NCI-H345 (cell line): ENCODE measurements around the gene INSR.

Source experiments
- DNase-seq: peaks from one replicate; lab custom pipeline; 2025; lab: John Stamatoyannopoulos, UW

INSR gene

GRCh38 chr19:7295912-7296536 lies 1.8 kb upstream of the INSR start:
- DNase-seq = no peak

- peak; percentile 83 for DNase-seq
Measured at GRCh38 chr19:7294558-7295212, 471 bp upstream of the INSR start.

GRCh38 chr19:7292950-7293761 lies 1.1 kb downstream of the INSR start:
- peak; percentile 8 for DNase-seq

GRCh38 chr19:7292352-7292949 lies 1.8 kb downstream of the INSR start:
- DNase-seq = no peak

- no peak for DNase-seq
Measured at GRCh38 chr19:7288977-7289376, 5.2 kb downstream of the INSR start.

- DNase-seq = no peak
Measured at GRCh38 chr19:7288131-7288530, 6.1 kb downstream of the INSR start.

- DNase-seq = no peak
Measured at GRCh38 chr19:7287722-7288121, 6.5 kb downstream of the INSR start.

GRCh38 chr19:7280940-7281666 lies 13.1 kb downstream of the INSR start:
- no peak for DNase-seq

GRCh38 chr19:7272856-7273578 lies 21.2 kb downstream of the INSR start:
- DNase-seq = no peak

- DNase-seq = no peak
Measured at GRCh38 chr19:7268705-7269098, 25.5 kb downstream of the INSR start.

- DNase-seq = no peak
Measured at GRCh38 chr19:7267792-7268704, 26.2 kb downstream of the INSR start.

GRCh38 chr19:7266832-7267231 lies 27.4 kb downstream of the INSR start:
- no peak for DNase-seq

GRCh38 chr19:7265963-7266362 lies 28.3 kb downstream of the INSR start:
- no peak for DNase-seq

GRCh38 chr19:7264858-7265257 lies 29.4 kb downstream of the INSR start:
- DNase-seq = no peak

- DNase-seq = no peak
Measured at GRCh38 chr19:7263521-7263920, 30.7 kb downstream of the INSR start.

- DNase-seq = no peak
Measured at GRCh38 chr19:7263066-7263465, 31.1 kb downstream of the INSR start.

GRCh38 chr19:7262470-7262869 lies 31.7 kb downstream of the INSR start:
- DNase-seq = no peak

- no peak for DNase-seq
Measured at GRCh38 chr19:7260161-7260560, 34.1 kb downstream of the INSR start.

GRCh38 chr19:7258840-7259395 lies 35.3 kb downstream of the INSR start:
- DNase-seq = no peak
